Peyer's patch (tissue), 4 donors: ENCODE results near the gene ITGA2B. TPM values are rescaled to one million over a fixed set of nuclear protein-coding genes. Genes with fewer than 3 reads are reported as not detected.

Experiments
- DNase-seq, 3 donors: peaks; one replicate each; pipeline ENCODE4 v3.0.0-alpha.2; 2017 to 2019
- H3K27ac ChIP-seq, 4 donors: fragments of 200-600 bp; sonication (generic); one replicate each; pipeline ENCODE4 v1.5.1; 2016 to 2019
- H3K27me3 ChIP-seq, 2 donors: fragments of 200-600 bp; sonication (generic); one replicate each; pipeline ENCODE4 v1.5.1; 2019
- H3K36me3 ChIP-seq, 3 donors: fragments of 200-600 bp; sonication (generic); one replicate each; pipeline ENCODE4 v1.5.1; 2016 to 2019
- H3K4me1 ChIP-seq, 4 donors: fragments of 200-600 bp; sonication (generic); one replicate each; pipeline ENCODE4 v1.5.1; 2016 to 2019
- H3K4me3 ChIP-seq, 4 donors: fragments of 200-600 bp; sonication (generic); 1 replicate in 3 of 4; 2 replicates in 1 of 4; pipeline ENCODE4 v1.5.1; 2016 to 2019; ENCODE audit warnings: mild to moderate bottlenecking in 1 of 4
- H3K9me3 ChIP-seq, 4 donors: fragments of 200-600 bp; sonication (generic); one replicate each; pipeline ENCODE4 v1.5.1; 2016 to 2019; ENCODE audit warnings: mild to moderate bottlenecking in 1 of 4
- POLR2A ChIP-seq, 2 donors: fragments of 450-650 bp; IDR thresholded peaks; one replicate each; pipeline ENCODE4 v1.5.1; 2017; ENCODE audit warnings: antibody characterized with exemption in 2 of 2, mild to moderate bottlenecking in 2 of 2, moderate library complexity in 2 of 2
- total RNA-seq, 4 donors: library from RNA; depleted of rRNA; stranded (reverse); fragments of >200 nt; gene quantifications; one replicate each; pipeline ENCODE4 v1.1.0, GENCODE V29; 2016
- TF ChIP-seq, protein P1 (sequence below), 6 experiments: fragments of 450-650 bp in 4 of 6; fragments of 200-600 bp in 2 of 6; sonication (generic) in 1 of 6; IDR thresholded peaks; one replicate each; pipeline ENCODE4 v1.5.1; 2017 to 2019; ENCODE audit warnings: antibody characterized with exemption in 6 of 6, mild to moderate bottlenecking in 3 of 6, moderate library complexity in 1 of 6

The ITGA2B gene
- total RNA-seq, 4 donors from 2014 or later, result 2.5 TPM; not detected in 3

DNA sequence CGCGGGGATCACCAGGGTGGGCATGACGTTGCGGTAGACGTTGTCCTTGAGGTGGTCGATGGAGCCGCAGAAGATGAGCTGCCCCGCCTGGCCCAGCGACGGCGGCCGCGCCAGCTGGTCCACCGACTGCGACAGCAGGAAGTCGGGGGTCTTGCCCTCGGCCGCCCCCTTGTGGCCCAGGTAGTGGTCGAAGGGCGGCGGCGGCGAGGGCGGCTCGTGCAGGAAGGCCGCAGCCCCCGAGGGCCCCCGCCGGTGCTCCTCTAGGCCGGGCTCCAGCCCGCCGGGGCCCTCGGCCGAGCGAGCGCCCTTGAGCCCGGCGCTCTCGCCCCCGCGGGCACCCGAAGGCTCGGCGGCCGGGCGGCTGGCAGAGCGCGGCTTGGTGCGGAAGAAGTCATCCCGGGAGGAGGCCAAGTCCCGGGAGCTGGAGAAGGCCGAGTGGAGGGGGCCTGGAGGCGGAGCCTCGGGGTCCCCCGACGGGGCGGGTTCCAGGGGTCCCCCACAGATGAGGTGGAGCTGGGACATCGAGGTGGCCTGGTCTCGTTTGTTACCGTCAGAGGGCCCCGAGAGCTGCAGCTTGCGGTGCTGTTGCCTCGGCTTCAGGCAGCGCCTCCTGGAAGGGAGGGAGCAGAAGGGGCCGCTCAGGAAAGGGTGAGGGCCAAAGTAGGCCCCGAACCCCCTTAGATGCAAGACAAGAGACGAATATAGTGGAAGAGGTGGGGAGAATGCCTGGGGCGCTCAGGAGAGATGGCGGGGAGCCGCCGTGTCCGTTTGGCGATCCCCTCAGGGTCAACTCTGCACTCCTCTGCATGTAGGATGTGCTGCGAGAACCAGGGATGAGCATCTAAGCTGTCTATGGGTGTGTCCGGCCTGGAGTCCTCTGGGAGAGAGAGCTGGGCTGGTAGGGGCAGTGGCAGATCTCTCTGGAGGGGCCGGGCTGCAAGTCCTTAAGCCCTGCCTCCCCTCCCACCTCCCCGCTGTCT lies 34.6 kb downstream of the ITGA2B start:
- H3K4me1 ChIP-seq, result peaks cover 0 to 4% (median 0%) of the 10 kb centered on the region in 4 donors
- no peaks in the 10 kb centered on the region for H3K9me3 ChIP-seq
- H3K27me3 ChIP-seq, result no peaks in the 10 kb centered on the region
- H3K4me3 ChIP-seq, result peak overlapping the region; percentile 19 to 60 (median 48)
- peak overlapping the region in 1 of 4 donors; percentile 69 for H3K27ac ChIP-seq
- DNase-seq, result peak; percentile 55 to 86 (median 81)
- TF ChIP-seq POLR2A (IDR thresholded peaks at IDR 0.05), result no peak
- TF ChIP-seq, protein P1, sequence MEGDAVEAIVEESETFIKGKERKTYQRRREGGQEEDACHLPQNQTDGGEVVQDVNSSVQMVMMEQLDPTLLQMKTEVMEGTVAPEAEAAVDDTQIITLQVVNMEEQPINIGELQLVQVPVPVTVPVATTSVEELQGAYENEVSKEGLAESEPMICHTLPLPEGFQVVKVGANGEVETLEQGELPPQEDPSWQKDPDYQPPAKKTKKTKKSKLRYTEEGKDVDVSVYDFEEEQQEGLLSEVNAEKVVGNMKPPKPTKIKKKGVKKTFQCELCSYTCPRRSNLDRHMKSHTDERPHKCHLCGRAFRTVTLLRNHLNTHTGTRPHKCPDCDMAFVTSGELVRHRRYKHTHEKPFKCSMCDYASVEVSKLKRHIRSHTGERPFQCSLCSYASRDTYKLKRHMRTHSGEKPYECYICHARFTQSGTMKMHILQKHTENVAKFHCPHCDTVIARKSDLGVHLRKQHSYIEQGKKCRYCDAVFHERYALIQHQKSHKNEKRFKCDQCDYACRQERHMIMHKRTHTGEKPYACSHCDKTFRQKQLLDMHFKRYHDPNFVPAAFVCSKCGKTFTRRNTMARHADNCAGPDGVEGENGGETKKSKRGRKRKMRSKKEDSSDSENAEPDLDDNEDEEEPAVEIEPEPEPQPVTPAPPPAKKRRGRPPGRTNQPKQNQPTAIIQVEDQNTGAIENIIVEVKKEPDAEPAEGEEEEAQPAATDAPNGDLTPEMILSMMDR (IDR thresholded peaks at IDR 0.05), result peak; percentile 19 to 49 (median 36)
- peaks cover 0 to 34% (median 0%) of the 10 kb centered on the region in 3 donors for H3K36me3 ChIP-seq

DNA sequence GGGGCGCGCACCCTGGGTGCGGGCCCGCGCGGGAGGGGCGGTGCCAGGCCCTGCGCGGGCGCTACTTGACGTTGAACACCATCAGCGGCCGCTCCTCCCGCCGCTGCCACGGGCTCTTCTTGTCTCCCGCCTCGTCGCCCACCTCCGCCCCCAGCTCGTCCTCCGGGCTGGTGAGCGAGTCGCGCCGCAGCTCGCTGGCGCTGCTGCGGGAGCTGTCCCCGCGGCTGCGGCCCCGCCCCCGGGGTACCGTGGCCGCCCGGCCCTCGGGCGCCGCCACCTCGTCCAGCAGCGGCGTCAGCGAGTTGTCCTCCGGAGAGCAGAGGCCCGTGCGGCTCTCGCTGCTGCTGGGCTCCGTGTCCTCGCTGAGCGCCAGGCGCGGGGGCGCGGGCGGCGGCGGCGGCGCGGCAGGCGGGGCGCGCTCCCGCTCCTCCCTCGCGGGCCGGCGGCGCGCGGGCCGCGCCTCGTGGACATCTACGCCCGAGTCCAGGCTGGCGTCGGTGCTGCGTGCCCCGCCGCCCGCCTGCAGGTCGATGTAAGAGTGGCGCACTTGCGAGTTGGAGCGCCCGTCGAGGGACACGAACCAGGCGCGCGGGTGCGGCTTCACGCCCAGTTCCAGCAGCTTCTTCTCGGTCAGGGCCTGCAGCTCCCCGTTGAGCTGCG lies 35.6 kb downstream of the ITGA2B start:
- H3K36me3 ChIP-seq, result peaks cover 0 to 45% (median 0%) of the 10 kb centered on the region in 3 donors
- H3K9me3 ChIP-seq, result no peaks in the 10 kb centered on the region
- H3K4me3 ChIP-seq, result peak overlapping the region; percentile 41 to 60 (median 56)
- peaks cover 0 to 8% (median 2%) of the 10 kb centered on the region in 4 donors for H3K4me1 ChIP-seq
- no peaks in the 10 kb centered on the region for H3K27me3 ChIP-seq
- no peak for TF ChIP-seq POLR2A (IDR thresholded peaks at IDR 0.05)
- TF ChIP-seq, protein P1 (IDR thresholded peaks at IDR 0.05), result no peak
- DNase-seq, result peak in 2 of 3 donors; percentile 58 to 60
- H3K27ac ChIP-seq, result peak overlapping the region in 1 of 4 donors; percentile 69

DNA sequence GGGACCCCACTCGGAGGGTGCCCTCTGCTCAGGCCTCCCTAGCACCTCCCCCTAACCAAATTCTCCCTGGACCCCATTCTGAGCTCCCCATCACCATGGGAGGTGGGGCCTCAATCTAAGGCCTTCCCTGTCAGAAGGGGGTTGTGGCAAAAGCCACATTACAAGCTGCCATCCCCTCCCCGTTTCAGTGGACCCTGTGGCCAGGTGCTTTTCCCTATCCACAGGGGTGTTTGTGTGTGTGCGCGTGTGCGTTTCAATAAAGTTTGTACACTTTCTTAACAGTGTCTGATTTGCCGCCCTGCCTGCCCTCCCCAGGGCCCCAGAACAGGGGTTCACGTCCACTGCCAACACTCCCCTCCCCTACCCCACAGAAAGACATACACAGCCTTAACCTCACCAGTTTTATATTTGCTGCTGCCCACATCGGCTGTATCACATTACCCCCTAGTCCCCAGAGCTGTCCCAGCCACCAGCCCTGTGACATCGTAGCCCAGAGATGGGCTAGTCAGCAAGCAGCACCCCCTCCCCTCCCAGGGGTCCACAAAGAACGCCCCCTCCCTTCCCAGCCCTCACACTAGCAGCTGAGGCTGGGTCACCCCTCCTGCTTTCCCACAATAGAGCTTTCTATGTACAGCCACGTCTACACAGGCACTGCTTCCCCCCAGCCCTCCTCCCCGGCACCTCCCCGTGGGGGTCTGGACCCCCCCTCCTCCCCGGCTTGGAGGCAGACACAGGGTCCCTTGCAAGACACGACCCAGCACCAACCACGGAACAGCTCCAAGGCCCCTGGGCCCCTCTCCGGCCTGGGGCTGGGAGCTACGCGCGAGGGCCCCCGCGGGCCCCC lies 36.4 kb downstream of the ITGA2B start:
- H3K4me1 ChIP-seq, result peaks cover 0 to 10% (median 4%) of the 10 kb centered on the region in 4 donors
- no peaks in the 10 kb centered on the region for H3K9me3 ChIP-seq
- TF ChIP-seq POLR2A (IDR thresholded peaks at IDR 0.05), result no peak
- TF ChIP-seq, protein P1 (IDR thresholded peaks at IDR 0.05), result no peak
- peak overlapping the region in 1 of 4 donors; percentile 69 for H3K27ac ChIP-seq
- peak overlapping the region; percentile 41 to 60 (median 56) for H3K4me3 ChIP-seq
- no peaks in the 10 kb centered on the region for H3K27me3 ChIP-seq
- H3K36me3 ChIP-seq, result peaks cover 0 to 46% (median 0%) of the 10 kb centered on the region in 3 donors
- DNase-seq, result no peak

DNA sequence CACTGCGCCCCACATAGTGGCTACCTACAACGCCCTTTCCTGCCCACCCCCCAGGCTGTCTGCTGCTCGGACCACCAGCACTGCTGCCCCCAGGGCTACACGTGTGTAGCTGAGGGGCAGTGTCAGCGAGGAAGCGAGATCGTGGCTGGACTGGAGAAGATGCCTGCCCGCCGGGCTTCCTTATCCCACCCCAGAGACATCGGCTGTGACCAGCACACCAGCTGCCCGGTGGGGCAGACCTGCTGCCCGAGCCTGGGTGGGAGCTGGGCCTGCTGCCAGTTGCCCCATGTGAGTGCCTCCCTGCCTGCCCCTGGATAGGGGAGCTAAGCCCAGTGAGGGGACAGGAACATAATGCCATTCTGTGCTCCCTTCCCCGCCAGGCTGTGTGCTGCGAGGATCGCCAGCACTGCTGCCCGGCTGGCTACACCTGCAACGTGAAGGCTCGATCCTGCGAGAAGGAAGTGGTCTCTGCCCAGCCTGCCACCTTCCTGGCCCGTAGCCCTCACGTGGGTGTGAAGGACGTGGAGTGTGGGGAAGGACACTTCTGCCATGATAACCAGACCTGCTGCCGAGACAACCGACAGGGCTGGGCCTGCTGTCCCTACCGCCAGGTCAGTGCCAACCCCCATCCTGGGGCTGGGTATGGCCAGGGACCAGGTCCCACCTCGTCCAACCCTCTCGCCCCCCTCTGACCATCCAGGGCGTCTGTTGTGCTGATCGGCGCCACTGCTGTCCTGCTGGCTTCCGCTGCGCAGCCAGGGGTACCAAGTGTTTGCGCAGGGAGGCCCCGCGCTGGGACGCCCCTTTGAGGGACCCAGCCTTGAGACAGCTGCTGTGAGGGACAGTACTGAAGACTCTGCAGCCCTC lies 37.3 kb downstream of the ITGA2B start:
- no peaks in the 10 kb centered on the region for H3K9me3 ChIP-seq
- H3K36me3 ChIP-seq, result peaks cover 0 to 46% (median 0%) of the 10 kb centered on the region in 3 donors
- TF ChIP-seq, protein P1 (IDR thresholded peaks at IDR 0.05), result no peak
- TF ChIP-seq POLR2A (IDR thresholded peaks at IDR 0.05), result no peak
- peaks cover 0 to 10% (median 7%) of the 10 kb centered on the region in 4 donors for H3K4me1 ChIP-seq
- no peak overlapping the region for H3K27ac ChIP-seq
- no peaks in the 10 kb centered on the region for H3K27me3 ChIP-seq
- no peak for DNase-seq
- no peak overlapping the region for H3K4me3 ChIP-seq
